Activated CD4-positive, alpha-beta T cell treated with anti-CD3 and anti-CD28 coated beads, Interleukin-2, amount 50 U/mL, for 48 hours (primary cell): Measurements from ENCODE around the gene EVX2.
A peak's percentile ranks its signal among the peaks of the same experiment; 100 is the strongest.

Experiments
- DNase-seq, 2 experiments: peaks; one replicate each; pipeline ENCODE4 v3.0.0-alpha.2; 2020

The EVX2 gene

GRCh38 chr2:176083796-176084261, at the start of gene EVX2:
Gene EVX2 (minus strand): TSS chr2:176083962. CDS start chr2:176083776, 186 bp downstream.
- DNase-seq: no peak

DNA sequence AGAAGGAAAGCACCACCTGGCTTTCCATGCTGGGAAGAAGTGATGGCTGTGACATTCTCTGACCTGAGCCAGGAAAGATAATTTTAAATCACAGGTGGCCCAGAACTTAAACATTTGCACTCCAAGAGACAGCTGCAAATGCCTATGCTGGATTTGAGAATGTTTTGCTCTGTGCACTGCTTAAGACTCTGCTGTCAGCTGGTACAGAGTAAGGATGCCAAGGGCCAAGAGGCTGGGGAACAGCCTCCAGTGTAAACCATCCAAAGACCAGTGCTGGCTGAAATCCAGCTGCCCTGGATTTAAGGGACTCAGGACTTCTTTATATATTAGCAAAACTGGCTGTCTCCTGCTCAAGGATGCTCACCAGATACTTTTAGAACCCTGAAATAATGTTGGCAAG, 49.6 kb upstream of the EVX2 start:
- no peak for DNase-seq

DNA sequence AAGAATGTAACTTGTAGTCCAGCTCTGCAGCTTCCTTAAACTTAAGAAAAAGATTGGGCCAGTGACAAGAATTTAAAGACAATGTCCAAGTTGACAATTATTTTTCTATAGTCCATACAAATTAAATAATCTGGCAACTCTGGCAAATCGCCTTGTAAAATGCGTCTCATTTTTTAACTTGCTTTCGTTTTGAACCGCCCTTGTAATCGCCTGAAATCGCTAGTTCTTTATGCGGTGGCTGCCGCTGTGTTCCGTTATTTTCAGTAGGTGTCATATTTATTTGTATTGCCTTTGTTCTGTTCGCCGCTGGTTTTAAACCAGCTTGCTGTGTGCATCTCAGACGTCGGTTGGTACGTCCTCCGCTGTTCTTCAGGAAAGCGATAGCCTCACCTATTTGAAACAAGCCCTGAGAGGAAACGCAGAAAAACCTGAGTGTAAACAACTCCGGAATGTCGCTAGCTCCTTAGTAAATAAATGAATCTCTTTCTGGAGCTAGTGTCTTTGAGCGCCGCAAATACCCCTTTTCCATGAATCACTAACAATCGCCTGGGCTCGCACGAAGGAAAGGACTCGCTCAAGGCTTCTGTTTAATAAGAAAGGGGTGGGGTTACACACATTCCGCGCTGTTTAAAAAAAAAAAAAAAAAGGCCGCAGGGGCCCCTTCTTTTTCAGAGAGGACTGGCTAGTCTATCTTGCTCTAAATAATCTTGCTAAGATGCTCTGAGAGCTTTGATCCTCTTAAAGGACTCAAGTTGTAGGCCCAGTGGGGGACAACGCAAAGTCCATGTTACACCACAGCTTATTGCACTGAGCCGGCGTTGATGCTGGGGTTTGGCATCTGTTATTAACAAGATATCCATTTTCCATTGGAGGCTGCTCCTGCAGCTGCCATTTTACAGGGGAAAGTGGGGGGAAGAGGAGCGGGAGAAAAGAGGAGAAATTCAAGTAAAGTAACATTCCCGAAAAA, 48.7 kb upstream of the EVX2 start:
- DNase-seq: no peak

GRCh38 chr2:176131848-176132158, 48.0 kb upstream of the EVX2 start:
- no peak for DNase-seq

GRCh38 chr2:176130957-176131847, 47.4 kb upstream of the EVX2 start:
- no peak for DNase-seq

GRCh38 chr2:176130147-176130956, 46.6 kb upstream of the EVX2 start:
- no peak for DNase-seq

GRCh38 chr2:176129813-176130146, 46.0 kb upstream of the EVX2 start:
- no peak for DNase-seq

DNA sequence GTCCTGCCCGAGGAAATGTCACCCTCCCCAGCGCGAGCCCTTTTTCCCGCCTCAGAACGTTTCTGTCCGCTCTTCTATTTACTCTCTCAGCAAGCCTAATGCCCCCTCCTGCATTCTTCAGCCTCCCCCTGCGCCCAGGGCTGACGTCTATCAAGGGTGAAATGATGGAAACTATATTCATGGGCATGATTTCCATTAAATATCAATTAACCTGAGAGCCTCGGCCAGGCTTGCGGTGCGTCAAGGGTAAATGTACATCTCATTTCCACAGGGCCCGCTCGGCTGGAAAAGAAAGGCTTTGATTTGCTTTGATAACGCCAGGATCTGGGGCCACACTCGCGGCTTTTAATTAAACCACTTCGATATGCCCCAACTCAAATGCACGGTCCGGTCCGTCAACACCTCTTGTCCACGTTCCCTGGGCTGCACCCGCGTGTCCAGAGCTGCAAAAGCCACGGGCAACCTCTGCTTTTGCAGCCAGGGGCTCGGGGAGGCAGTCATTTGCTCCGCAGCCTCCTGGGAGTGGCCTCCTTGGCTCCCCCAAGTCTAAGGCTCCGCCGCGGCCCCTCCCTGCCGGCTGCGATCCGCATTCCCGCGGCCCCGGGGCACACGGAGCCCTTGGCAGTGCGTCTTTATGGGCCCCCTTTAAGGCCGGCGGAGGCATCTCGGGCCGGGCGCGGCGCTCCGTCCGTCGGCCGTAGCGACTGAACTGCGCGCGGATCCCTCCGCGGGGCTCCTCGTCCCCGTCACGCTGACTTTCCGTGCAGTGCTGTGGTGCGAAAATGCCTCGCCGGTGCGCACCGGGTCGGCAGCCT, 45.4 kb upstream of the EVX2 start, which contains the start of gene HOXD8:
Gene HOXD8 (plus strand): TSS at position 724 of the 815 bp plus-strand sequence. CDS start 662 bp downstream, outside the sequence.
- DNase-seq: no peak

DNA sequence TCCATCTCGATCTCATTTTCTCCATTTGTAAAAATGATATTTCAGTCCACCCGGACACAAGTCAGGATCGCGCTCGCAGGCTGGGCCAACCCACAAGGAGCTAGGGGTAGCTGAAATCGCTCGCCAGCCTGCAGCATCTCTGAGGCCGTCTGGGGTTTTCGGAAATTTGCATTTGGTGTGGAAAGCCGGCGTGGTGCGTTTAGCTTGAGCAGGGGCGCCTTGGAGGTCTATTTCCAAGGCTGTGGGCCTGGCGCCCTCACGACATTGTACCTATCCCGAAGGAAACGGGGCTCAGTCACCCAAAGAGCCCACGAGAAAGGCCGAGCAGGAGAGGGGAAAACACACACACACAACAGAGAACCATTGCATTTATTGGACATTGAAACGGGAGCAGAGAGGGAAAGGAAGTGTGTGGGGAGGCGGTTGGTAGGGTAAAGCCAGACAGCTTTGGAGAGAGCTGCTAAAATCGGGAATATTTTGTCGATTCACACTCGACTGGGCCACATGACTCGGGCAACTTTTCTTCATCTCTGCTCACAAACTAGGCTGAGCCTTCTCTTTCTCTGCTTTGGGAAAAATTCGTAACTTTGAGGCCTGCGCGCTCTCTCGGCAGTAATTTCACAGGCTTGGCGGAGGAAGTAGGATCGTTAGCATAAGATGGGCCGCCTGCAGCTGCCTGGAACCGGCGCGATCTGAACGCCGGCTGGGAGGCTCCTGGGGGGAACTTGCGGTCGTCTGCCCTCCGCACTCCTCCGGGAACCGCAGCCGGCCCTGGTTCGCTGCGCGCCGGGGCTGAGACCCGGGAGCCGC, 44.6 kb upstream of the EVX2 start:
- DNase-seq: no peak

- DNase-seq: no peak
Measured at GRCh38 chr2:176127774-176128072, 44.0 kb upstream of the EVX2 start.

DNA sequence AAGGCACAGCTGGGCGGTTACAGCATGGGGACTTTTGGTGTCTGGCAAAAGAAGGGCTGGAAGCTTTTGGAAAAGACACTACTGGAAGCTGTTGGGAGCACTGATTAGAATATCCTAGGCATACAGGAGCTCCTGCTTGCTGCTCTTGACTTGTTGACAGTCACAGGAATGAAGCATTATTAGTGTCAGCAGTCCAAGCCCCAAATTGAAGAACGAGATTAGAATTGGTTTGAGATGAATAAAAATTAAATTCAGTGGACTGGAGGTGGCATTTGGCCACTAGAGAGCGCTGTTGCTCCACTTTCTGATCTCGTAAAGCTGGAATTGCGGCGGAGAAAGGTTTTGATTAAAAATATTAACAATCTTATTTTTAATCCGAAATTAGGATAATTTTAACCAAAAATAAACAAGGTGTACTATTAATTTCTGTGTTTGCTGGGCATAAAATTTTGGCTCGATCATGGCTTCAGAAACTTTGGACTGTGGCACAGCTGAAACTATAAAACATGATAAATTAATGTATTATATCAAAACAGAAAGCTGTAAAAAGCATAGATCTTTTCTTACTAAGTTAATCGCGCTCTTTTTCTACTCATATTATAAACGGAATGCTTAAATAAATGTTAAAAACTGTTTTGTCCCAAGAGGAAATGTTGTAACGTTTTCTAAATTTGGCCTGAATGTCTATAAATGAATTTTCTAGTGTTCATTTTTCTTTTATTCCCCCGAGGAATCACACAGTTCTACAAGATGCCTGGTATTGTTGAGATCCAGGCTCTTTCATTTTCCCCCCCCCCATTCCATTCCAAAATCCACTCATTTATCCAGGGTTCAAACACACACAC, 43.4 kb upstream of the EVX2 start:
- DNase-seq: peak; percentile 72 to 78

- DNase-seq: no peak
Measured at GRCh38 chr2:176125772-176126054, 42.0 kb upstream of the EVX2 start.

- no peak for DNase-seq
Measured at GRCh38 chr2:176124947-176125771, 41.4 kb upstream of the EVX2 start.

DNA sequence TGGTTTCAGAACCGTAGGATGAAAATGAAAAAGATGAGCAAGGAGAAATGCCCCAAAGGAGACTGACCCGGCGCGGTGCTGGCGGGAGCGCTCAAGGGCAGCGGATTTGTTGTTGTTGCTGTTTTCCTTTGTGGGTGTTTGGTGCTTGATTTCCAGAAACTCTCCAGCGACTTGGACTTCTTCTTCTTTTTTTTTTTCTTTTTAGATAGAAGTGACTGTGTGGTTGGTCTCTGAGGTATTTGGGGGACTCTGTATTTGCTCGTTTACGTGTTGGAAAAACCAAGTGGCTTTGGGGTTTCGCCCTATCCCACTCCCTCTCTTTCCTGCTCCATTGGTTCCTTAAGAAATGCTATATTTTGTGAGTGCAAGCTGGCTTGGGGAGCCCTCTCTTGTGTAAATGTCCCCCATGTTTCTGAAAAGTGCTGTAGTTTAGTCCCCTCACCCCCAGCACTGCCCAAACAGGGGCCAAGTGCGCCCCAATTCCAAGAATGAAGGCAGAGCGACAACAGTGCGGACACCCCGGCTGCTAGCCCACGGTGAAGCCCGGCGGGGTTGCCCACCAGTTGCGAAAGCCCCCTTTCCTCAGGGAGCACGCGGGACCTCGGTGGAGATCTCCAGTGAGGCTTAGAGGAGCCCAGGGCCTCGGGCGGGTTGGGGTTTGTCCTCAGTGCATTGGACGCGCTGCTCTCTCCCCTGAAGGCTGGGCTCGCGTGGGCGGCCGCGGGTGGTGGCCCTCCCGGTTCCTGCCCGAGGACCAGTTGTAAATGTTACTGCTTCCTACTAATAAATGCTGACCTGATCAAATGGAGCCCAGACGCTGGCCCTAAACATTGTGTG, 40.6 kb upstream of the EVX2 start:
- no peak for DNase-seq

GRCh38 chr2:176123411-176124109, 39.8 kb upstream of the EVX2 start:
- no peak for DNase-seq

GRCh38 chr2:176122683-176123410, 39.1 kb upstream of the EVX2 start, which contains the start of gene HOXD9:
Gene HOXD9 (plus strand): TSS chr2:176122719. CDS start chr2:176122769, 50 bp downstream.
- DNase-seq: no peak

DNA sequence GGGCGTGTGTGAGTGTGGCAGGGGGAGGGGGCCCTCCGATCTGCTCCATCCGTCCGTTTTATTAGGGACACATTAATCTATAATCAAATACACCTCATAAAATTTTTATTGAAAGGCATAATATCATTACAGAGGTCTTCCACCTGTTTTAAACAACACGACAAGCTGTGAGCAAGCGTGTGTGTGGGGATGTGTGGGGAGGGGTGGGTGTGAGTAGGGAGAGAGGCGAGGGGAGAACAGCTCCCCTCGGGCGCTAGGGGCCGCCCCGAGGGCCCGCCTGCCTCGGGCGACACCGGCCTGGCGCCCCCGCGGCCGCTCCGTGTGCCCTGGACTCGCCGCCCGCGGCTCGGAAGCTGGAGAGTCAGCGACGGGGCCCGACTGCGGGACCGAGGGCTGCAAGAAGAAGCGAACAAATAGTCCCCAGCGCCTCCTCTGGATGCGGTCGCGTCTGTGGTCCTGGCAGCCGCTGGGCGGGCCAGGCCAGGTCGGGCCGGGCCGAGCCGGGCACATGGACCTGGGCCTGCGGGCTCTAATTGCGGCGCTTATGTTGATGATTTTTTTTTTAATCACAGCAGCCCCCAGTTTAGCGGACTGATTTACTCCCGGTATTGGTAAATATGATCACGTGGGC, 38.4 kb upstream of the EVX2 start:
- no peak for DNase-seq
